Prostate gland (tissue), 2 donors: Measurements from ENCODE around the gene FSCN2.

Experiments used
- CTCF ChIP-seq, 4 experiments: fragments of 200-600 bp in 2 of 4; fragments of 450-650 bp in 2 of 4; sonication (generic) in 2 of 4; IDR thresholded peaks; 1 replicate in 3 of 4; 2 replicates in 1 of 4; pipeline ENCODE4 v1.5.1; 2016 to 2019; ENCODE audit warnings: antibody characterized with exemption in 4 of 4, mild to moderate bottlenecking in 2 of 4, moderate library complexity in 2 of 4
- POLR2AphosphoS5 ChIP-seq: sonication (generic); formaldehyde crosslinking; IDR thresholded peaks from one replicate; pipeline ENCODE4 v1.6.1; 2017; ENCODE audit warnings: antibody characterized with exemption

GRCh38 chr17:81556863-81557262 lies 28.7 kb downstream of the FSCN2 start:
- no peak for TF ChIP-seq CTCF (IDR thresholded peaks at IDR 0.05)
- TF ChIP-seq POLR2AphosphoS5, result no peak
